Endothelial cell of umbilical vein (primary cell): ENCODE data around the gene IFNGR1. TPM values are rescaled to one million over a fixed set of nuclear protein-coding genes. Genes with fewer than 3 reads are reported as not detected.

ENCODE experiments used
- BruUV-seq: library from RNA; stranded (reverse); fragments of 400-500 nt; replicated peaks from 2 replicates; lab custom pipeline; 2021; lab: Mats Ljungman, UMichigan
- CTCF ChIA-PET: fragments of 300-600, 350-600 bp; sonication (Branson Sonifier 250); formaldehyde crosslinking; loops from one replicate; lab custom pipeline; 2021; ENCODE audit warnings: antibody characterized with exemption, inconsistent platforms; lab: Charles Lee
- POLR2A ChIA-PET: fragments of 300-600, 350-600 bp; sonication (Branson Sonifier 250); formaldehyde crosslinking; loops from one replicate; lab custom pipeline; 2021; ENCODE audit warnings: antibody characterized with exemption, inconsistent platforms; lab: Charles Lee
- DNase-seq: peaks from one replicate; pipeline ENCODE4 v3.0.0-alpha.2; 2011; ENCODE audit warnings: low read depth, low spot score
- FAIRE-seq: peaks from 2 replicates; lab custom pipeline; 2011; peaks lifted over from hg19 to GRCh38; lab: Jason Lieb, UNC
- H2AFZ ChIP-seq: 2 replicates; pipeline ENCODE4 v1.6.0; 2012; ENCODE audit warnings: low read depth, low read length, control low read depth, inconsistent platforms
- H3K27ac ChIP-seq: 2 replicates; pipeline ENCODE4 v1.5.1; 2011; ENCODE audit warnings: low read depth, mild to moderate bottlenecking, control low read depth, low read length, moderate library complexity; ENCODE audit not compliant: insufficient read depth
- H3K27me3 ChIP-seq, 2 experiments: 2 replicates each; pipeline versions ENCODE4 v1.6.0 to v1.6.1; 2011; ENCODE audit warnings: low read length in 2 of 2, mixed read lengths in 1 of 2; ENCODE audit not compliant: control insufficient read depth in 2 of 2, insufficient read depth in 2 of 2
- H3K36me3 ChIP-seq, 2 experiments: 2 replicates in 1 of 2; 3 replicates in 1 of 2; pipeline ENCODE4 v1.5.1; 2011; ENCODE audit warnings: low read length in 2 of 2, mild to moderate bottlenecking in 1 of 2, moderate library complexity in 1 of 2; ENCODE audit not compliant: control insufficient read depth in 2 of 2, insufficient read depth in 2 of 2; ENCODE audit errors: extremely low read depth in 1 of 2
- H3K4me1 ChIP-seq: 3 replicates; pipeline ENCODE4 v1.5.1; 2011; ENCODE audit warnings: mild to moderate bottlenecking, low read length; ENCODE audit not compliant: control insufficient read depth, insufficient read depth; ENCODE audit errors: extremely low read depth
- H3K4me2 ChIP-seq: 2 replicates; pipeline ENCODE4 v1.6.1; 2011; ENCODE audit warnings: low read length, control low read depth, mixed read lengths; ENCODE audit not compliant: insufficient read depth
- H3K4me3 ChIP-seq, 3 experiments: fragments of 200-600 bp in 1 of 3; sonication (generic), shearing (Covaris generic) in 1 of 3; replicated peaks in 1 of 3; 2 replicates each; pipeline ENCODE4 v1.5.1; 2011 to 2016; ENCODE audit warnings: control low read depth in 3 of 3, low read length in 3 of 3, mild to moderate bottlenecking in 2 of 3, inconsistent platforms in 1 of 3, low read depth in 1 of 3, moderate library complexity in 1 of 3; ENCODE audit not compliant: insufficient read depth in 1 of 3
- H3K79me2 ChIP-seq: 2 replicates; pipeline ENCODE4 v1.6.0; 2012; ENCODE audit warnings: low read length, inconsistent platforms; ENCODE audit not compliant: control insufficient read depth, insufficient read depth
- H3K9ac ChIP-seq: replicated peaks from 2 replicates; pipeline ENCODE3; 2011; ENCODE audit warnings: low read length, control low read depth; ENCODE audit not compliant: insufficient read depth; ENCODE audit errors: extremely low read depth
- H3K9me1 ChIP-seq: replicated peaks from 3 replicates; pipeline ENCODE4 v1.6.0; 2011; ENCODE audit warnings: mild to moderate bottlenecking, low read length; ENCODE audit not compliant: control insufficient read depth, insufficient read depth; ENCODE audit errors: extremely low read depth
- H3K9me3 ChIP-seq: replicated peaks from 2 replicates; pipeline ENCODE4 v1.5.1; 2012; ENCODE audit warnings: low read length, inconsistent platforms; ENCODE audit not compliant: control insufficient read depth, insufficient read depth
- H4K20me1 ChIP-seq: replicated peaks from 2 replicates; pipeline ENCODE3; 2011; ENCODE audit warnings: mild to moderate bottlenecking, low read length; ENCODE audit not compliant: control insufficient read depth, insufficient read depth; ENCODE audit errors: extremely low read depth
- EZH2 ChIP-seq: IDR thresholded peaks from 2 replicates; pipeline ENCODE4 v1.6.1; 2012; ENCODE audit warnings: borderline replicate concordance, low read depth, mild to moderate bottlenecking, moderate library complexity, low read length, inconsistent platforms; ENCODE audit not compliant: severe bottlenecking
- FOS ChIP-seq: IDR thresholded peaks from 2 replicates; pipeline ENCODE4 v1.6.1; 2011; ENCODE audit warnings: mild to moderate bottlenecking, low read length, moderate library complexity, borderline replicate concordance; ENCODE audit not compliant: insufficient read depth
- GATA2 ChIP-seq: IDR thresholded peaks from 2 replicates; pipeline ENCODE4 v1.7.0; 2011; ENCODE audit warnings: low read depth, mild to moderate bottlenecking, moderate library complexity, mixed read lengths, low read length; ENCODE audit not compliant: insufficient read length, insufficient read depth
- JUN ChIP-seq: IDR thresholded peaks from 2 replicates; pipeline ENCODE4 v1.6.1; 2011; ENCODE audit warnings: borderline replicate concordance, low read depth; ENCODE audit not compliant: insufficient read length, insufficient read depth
- MYC ChIP-seq: IDR thresholded peaks from one replicate; pipeline ENCODE4 v1.6.1; 2011; ENCODE audit warnings: mild to moderate bottlenecking, low read depth, low read length
- POLR2A ChIP-seq: IDR thresholded peaks from 2 replicates; pipeline ENCODE4 v1.6.1; 2012; ENCODE audit warnings: low read depth, mild to moderate bottlenecking, control low read depth, low read length
- POLR2AphosphoS5 ChIP-seq: IDR thresholded peaks from 2 replicates; pipeline ENCODE4 v1.6.1; 2012; ENCODE audit warnings: low read depth, mild to moderate bottlenecking, control low read depth, low read length, moderate library complexity; ENCODE audit not compliant: insufficient read depth
- dilution Hi-C: fragments of 300-500 bp; cut with MboI; formaldehyde crosslinking; loops from one replicate; pipeline ENCODE4 v1.15.0; 2019; ENCODE audit warnings: low sequenced_read_pairs; ENCODE audit not compliant: extremely low pct_ligation_motif_present
- intact Hi-C: fragments of 100-400 bp; cut with micrococcal nuclease; formaldehyde crosslinking; loops from one replicate; pipeline ENCODE4 v1.10.0; 2022
- polyA plus RNA-seq, 4 experiments: library from polyadenylated mRNA; depleted of rRNA in 3 of 4; stranded (reverse) in 3 of 4; unstranded in 1 of 4; fragments of >200 nt; gene quantifications; 2 replicates each; pipeline versions ENCODE4 v1.2.1 to v1.2.3, GENCODE V29; 2011 to 2012; ENCODE audit warnings: missing spikeins in 1 of 4
- total RNA-seq: library from RNA; stranded (reverse); gene quantifications from 2 replicates; pipeline ENCODE4 v1.2.3, GENCODE V29; 2021
- TF ChIP-seq, protein P1 (sequence below), 2 donors: IDR thresholded peaks; 1 replicate in 1 of 2; 2 replicates in 1 of 2; pipeline ENCODE4 v1.5.1; 2011; ENCODE audit warnings: low read length in 2 of 2, mild to moderate bottlenecking in 2 of 2, moderate library complexity in 2 of 2, control low read depth in 1 of 2, inconsistent platforms in 1 of 2, low read depth in 1 of 2; ENCODE audit not compliant: insufficient read depth in 1 of 2; ENCODE audit errors: extremely low read depth in 1 of 2
- TF ChIP-seq, protein P2 (sequence below): IDR thresholded peaks from 2 replicates; pipeline ENCODE4 v1.6.1; 2011; ENCODE audit not compliant: insufficient read depth, insufficient read length

The IFNGR1 gene
- total and polyA plus RNA-seq, 2 donors (not counting 3 experiments of a cell fraction or from before 2014, with no cell fraction given) = 19.1 to 31.2 TPM

DNA sequence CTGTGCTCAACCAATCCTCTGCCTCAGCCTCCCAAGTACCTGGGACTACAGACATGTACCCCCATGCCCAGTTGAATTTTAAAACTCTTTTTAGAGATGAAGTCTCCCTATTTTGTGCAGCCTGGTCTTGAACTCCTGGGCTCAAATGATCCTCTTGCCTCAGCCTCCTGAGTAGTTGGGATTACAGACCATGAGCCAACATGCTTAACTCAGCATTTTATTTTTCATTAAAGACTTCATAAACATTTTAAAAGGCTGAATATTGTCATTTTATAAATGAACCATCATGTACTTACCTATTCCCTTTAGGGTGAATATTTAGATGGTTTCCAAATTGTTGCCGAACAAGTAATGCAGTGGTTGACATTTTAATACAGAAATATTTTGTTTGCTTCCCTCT is 16.5 kb upstream of the IFNGR1 start:
- H4K20me1 ChIP-seq = no peaks in the 10 kb centered on the region
- H3K27me3 ChIP-seq = no peaks in the 10 kb centered on the region
- ChIA-PET CTCF (interaction anchor here (1.0 kb wide), 1 partner anchor 13 kb away, joined by 3 read pairs; no protein-coding TSS in a partner anchor), POLR2A (no interaction called here)
- BruUV-seq = no TSS peak
- intact Hi-C loops = loop anchor here (2.0 kb wide), 1 partner anchor 17 kb away; the partner anchor contains the start of gene IFNGR1
- H3K4me2 ChIP-seq = no peak overlapping the region
- dilution Hi-C loops = no loop called here
- H3K9ac ChIP-seq = no peak overlapping the region
- DNase-seq (no peak), FAIRE-seq (no peak)
- H3K4me3 ChIP-seq = no peak overlapping the region
- H3K4me1 ChIP-seq = peaks cover 18% of the 10 kb centered on the region
- no peaks in the 10 kb centered on the region for H3K9me1 ChIP-seq
- no peaks in the 10 kb centered on the region for H3K79me2 ChIP-seq
- H2AFZ ChIP-seq = no peak overlapping the region
- no peak overlapping the region for H3K27ac ChIP-seq
- no peaks in the 10 kb centered on the region for H3K9me3 ChIP-seq
- TF ChIP-seq JUN = no peak
- no peak for TF ChIP-seq POLR2A
- TF ChIP-seq, protein P1, sequence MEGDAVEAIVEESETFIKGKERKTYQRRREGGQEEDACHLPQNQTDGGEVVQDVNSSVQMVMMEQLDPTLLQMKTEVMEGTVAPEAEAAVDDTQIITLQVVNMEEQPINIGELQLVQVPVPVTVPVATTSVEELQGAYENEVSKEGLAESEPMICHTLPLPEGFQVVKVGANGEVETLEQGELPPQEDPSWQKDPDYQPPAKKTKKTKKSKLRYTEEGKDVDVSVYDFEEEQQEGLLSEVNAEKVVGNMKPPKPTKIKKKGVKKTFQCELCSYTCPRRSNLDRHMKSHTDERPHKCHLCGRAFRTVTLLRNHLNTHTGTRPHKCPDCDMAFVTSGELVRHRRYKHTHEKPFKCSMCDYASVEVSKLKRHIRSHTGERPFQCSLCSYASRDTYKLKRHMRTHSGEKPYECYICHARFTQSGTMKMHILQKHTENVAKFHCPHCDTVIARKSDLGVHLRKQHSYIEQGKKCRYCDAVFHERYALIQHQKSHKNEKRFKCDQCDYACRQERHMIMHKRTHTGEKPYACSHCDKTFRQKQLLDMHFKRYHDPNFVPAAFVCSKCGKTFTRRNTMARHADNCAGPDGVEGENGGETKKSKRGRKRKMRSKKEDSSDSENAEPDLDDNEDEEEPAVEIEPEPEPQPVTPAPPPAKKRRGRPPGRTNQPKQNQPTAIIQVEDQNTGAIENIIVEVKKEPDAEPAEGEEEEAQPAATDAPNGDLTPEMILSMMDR (IDR thresholded peaks at IDR 0.05; ENCODE audit: extremely low read depth in 1 of 2, insufficient read depth in 1 of 2, low read depth in 1 of 2, low read length in 2 of 2) = no peak
- TF ChIP-seq POLR2AphosphoS5 = no peak
- TF ChIP-seq GATA2 = no peak
- TF ChIP-seq FOS = no peak
- TF ChIP-seq EZH2 = no peak
- TF ChIP-seq MYC = no peak
- TF ChIP-seq, protein P2, sequence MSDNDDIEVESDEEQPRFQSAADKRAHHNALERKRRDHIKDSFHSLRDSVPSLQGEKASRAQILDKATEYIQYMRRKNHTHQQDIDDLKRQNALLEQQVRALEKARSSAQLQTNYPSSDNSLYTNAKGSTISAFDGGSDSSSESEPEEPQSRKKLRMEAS = no peak
- no peaks in the 10 kb centered on the region for H3K36me3 ChIP-seq
